GM21526 (cell line): ENCODE results near the gene LRP3.
A peak's percentile ranks its signal among the peaks of the same experiment; 100 is the strongest.

Experiments
- ATAC-seq: cut with Tn5 transposase; IDR thresholded peaks from one replicate; pipeline ENCODE4 v1.9.1; 2021; ENCODE audit warnings: moderate library complexity; ENCODE audit not compliant: unreplicated experiment, low FRiP score

The LRP3 gene

DNA sequence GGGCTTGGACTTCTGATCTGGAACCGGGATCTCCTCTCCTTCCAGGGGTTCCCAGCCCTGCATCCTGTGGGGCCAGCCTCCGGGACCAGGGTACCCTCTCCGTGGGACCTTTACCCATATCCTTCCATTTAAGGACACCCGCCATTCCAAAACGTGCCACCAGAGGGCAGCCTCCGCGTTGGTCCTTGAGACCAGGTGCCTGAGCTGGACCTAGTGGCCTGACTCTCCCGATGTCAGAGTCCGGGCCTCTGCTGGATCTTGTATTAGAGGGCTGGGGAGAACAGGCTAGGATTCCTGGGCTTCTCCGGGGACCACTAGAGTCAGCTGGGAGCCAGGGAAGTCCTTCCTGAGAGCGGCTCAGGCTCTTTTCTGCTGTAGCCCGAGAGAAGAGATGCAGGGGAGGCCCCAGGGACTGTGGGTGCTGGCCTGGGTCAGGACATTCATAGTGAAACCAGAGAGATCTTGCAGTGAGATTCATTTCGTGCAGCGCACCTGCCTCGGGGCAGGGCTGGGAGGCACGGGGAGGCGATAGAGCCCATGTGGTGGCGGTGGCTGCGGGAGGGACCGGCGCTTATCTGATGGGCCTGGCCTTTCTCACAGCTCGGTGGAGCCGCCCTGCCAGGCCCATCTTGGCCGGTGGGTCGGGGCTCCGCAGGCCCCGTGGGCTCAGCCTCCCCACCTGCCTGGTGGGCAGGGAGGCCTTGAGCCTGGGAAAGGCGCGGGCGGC, 41.3 kb downstream of the LRP3 start:
- peak; percentile 86 for ATAC-seq

DNA sequence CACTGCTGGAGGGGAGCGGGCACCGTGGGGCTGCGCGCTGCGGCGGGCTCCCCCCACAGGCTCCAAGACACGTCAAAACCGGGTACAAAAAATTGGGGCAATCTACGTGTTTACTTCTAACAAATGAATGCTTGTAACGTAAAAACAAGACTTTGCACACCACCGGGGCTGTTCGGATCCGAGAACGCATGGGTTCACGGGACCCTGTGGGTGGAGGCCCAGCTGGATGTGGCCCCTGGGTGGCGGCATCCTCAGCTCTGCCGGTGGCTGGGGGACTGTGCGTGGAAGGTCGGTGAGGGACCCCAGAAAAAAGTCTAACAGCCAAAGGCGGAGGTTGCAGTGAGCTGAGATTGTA, 41.8 kb downstream of the LRP3 start:
- ATAC-seq: no peak

DNA sequence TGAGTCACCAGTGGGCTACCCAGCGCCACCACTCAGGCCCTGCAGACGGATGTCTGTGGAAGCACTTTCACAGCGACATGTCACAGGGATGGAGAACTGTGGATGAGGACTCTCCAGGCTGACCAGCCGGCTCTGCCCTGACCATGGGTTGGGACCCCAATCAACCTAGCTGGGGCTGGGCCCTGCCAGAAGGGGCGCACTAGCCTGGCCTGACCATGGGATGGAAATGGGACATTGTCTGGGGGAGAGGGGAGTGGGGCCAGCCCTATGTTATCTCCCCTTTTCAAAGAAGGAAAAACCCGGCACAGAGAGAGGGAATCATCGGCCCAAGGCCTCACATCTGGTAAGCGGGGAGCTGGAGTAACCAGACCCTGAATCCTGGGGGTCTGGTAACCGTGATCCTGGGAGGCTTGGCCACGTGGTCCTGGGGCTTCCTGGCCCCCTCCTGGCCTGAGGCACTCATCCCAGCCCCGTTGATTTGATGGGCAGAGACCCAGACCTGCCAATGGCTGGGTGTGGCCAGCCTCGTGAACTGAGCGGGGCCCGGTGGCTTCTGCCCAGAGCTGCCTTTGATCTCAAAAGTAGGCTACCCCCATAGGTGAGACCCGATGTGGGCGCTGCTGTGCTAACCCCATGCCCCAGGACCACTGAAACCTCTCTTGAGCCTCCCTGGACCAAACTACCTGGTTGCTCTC, 42.7 kb downstream of the LRP3 start:
- no peak for ATAC-seq

DNA sequence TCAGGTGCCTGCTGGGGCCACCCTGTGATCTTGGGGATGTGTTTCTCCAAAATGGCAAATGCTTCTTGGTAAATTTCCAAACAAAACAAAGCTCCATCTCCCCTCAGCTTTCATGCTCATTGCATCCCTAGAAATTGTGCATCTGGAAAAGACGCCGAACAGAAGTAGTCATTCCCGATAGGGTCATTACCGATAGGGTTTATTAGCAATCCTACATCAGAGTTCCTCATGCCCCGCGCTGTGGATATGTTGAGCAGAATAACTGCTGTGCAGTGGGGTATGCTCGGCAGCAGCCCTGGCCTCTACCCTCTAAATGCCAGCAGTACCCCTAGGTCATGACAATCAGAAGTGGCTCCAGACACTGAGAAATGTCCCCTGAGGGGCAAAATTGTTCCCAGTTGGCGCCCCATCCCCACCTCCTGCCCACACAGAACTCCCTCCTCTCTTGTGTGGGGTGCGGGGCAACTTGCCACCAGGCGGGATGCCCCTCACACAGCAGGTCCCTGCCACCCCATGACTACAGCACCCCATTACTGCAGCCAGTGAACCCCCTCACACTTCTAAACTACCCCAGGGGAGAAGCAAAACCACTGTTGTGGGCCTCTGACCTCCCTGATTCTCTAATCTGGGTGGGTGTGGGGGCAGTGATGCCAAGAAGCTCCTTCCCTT, 44.5 kb downstream of the LRP3 start:
- no peak for ATAC-seq

DNA sequence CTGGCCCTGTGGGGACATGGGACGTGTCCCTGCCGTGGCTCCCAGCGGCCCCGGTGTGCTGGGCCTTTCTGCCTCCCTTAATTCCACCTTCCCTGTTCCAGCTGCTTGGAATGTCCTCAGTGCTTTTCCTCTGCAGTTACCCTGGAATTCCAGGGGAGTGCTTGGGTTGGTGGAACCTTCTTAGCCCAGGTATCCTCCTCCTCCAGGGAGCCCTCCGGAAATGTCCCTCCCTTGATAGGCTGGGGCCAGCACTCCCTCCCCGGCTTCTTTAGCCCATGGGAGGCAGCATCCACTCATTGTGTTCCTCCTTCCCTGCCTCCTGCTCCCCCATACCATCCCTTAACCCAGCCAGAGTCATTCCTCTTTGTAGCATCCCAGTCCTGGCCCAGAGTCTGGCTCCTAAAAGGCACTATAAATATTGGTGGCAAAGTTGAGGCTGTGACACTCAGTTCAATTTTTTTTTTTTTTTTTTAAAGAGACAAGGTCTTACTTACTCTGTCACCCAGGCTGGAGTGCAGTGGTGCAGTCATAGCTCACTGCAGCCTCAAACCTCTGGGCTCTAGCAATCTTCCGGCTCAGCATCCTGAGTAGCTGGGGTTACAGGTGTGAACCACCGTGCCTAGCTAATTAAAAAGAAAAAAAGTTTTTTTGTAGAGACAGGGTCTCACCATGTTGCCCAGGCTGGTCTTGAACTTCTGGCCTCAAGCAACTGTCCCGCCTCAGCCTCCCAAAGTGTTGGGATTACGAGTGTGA, 45.3 kb downstream of the LRP3 start:
- no peak for ATAC-seq

DNA sequence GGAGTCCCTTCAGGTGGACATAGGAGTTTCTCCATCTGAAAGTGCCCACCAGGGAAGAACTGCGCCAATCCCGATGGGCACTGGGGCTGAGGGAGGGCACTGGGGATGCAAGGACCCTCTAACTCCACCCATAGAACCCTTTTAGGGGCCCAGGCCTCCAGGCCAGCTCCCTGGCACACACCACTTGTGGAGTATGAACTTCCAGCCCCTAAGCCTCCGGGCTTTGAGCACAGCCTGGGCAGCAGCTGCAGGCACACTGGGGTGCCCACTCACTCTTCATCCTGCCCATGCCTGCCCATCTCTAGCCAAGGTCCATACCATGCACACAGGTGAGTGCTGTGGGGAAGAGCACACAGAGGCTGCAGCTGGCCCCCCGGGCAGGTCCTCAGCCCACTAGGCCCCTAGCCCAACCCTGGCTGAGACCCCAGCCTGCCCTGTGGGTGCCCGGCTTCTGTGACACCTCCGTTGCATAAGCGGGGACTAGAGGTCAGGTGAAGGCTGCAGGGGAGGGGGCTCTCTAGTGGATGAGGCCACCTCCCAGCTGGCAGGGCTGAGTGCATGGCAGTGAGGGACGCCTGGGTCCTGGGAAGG, 46.1 kb downstream of the LRP3 start:
- no peak for ATAC-seq

DNA sequence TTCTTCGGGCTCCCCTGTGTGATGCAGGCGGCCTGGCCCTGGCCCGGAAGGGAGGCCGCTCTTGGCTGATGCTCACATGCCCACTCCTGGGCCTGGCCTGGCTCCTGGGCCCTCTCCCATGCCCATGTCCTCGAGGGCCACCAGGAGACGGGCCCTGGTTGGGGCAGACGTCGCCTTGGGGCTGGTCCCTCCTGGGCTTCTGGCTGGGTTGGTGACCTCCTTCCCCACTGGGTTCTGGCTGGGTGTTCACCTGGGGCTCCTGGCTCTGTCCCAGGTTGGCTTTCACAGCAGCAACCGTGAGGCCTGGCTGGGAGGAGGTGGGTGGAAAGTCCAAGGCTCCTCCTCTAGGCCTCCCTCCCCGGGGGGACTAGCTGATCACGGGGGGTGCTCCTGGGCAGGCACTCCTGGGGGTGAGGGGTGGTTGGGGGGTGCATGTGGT, 47.0 kb downstream of the LRP3 start:
- no peak for ATAC-seq

DNA sequence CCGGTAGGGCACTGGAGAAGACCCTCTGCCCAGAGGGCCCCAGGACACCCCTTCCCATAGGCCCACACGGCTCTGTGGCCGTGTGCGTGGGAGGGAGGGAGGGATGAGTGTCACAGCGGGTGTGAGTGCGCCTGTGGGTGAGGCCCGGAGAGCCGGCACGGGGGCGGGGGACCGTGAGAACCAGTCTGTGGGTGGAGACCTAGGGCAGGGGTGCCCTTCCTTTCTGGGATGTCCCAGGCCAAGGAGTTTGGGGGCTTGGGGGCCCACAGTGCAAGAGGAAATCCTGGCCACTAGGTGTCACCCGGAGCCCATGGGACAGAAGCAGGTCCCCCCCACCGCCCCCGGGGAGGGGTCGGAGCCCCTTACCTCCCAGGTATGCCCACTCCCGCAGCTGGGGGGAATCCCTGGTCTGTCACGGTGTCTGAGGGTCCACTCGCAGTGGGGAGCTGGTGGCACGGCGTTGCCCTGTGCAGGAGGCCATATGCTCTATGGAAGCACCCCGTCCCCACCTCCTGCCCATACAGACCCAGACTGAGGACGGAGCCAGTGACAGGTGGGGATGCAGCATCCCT, 47.5 kb downstream of the LRP3 start:
- no peak for ATAC-seq

DNA sequence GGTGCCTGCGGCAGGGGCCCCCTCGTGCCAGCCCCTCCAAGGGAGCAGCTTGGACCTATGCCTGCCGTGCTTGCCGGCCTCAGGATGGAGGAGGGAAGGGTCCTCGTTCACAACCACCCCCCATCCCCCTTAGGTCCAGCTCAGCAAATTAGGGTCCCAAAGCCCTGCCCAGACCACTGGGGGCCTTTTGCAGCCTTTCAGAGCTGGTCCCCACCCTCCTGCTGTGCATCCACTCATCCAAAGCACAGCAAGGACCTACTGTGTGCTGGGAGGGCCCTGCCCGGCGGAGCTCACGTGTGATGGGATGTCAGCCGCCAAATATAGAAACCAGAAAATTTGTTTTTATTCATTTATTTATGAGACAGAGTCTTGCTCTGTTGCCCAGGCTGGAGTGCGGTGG, 48.0 kb downstream of the LRP3 start:
- ATAC-seq: no peak

DNA sequence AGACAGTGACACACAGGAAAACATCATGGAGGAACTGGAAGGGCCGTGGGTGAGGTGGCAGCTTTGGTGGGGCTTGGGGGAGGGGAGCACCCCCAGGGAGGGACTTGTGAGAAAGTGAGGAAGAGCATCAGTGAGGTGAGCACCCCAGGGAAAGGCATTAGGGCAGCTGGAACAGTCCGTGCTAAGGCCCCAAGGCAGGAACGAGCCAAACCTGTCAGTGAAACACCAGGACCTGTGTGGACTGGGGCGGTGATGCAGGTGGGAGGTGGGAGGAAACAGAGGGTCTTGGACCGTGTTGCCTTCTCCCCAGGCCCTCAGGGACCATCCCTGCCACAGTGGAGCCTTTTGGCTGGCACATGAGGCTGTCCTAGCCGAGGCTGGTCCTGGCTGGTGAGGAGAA, 48.8 kb downstream of the LRP3 start:
- ATAC-seq: no peak

DNA sequence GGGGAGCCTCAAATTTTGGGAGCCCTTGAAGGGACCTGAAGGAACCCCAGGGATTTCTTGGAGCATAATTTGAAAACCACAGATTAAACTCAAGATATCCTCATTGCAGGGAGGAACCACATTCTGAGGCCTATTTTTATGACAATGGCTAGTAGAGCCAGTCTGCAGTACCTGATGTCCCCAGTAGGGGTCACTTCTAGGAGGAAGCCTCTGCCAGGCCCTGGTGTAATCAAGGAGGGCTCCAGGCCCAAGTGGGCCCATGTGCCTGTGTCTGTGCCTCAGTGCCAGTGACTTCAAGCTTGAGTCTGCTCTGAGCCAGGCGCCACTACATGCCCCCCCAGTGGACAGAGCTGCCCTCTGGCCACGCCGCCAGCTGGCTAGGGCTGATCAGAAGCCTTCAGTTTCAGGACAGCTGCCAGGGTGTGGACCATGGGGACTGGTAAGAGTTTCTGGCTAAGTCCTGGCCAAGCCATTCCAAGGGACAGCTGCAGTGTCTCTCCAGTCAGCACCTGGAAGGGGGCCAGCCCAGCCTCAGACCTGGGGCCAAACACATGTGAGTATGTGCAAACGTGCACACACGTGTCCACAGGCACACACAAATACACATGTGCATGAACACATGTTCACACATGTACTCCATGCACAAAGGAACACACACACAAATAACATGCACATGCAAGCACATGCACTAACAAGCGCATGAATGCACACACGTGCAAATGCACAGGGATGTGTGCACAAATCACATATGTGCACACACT, 52.0 kb downstream of the LRP3 start:
- ATAC-seq: no peak

DNA sequence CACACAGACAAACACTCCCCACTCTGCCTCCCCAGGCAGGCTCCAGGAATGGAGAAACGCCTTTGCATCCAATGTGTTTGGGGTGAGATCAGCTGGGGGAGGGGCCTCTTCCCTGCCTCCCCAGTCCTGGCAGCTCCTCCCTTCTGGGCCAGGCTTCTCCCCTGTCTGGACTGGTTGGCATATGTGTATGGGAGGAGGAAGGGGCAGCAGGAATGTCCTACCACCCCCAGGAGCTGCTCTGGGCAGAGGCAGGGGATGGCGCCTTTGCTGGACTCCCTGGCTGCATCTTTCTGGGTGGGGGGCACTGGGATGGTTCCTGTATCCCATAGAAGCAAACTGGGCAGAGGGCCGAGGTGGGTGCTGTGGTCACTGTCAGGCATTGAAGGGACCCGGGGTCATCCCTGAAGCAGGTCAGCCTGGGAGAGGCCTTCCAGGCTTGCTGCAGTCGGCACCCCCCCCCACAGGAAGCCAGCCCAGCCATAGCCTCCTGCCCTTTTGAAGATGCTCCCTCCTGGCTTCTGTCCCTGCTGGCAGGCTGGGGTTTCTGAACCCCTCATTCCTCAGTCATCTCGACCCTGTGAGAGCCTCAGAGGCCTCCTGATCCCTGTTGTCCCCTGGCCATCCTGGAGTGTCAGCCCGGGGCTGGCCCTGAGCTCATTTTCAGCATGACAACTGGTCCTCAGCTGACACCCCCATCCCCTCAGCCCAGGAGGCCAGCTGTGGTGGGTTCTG, 52.7 kb downstream of the LRP3 start:
- no peak for ATAC-seq

DNA sequence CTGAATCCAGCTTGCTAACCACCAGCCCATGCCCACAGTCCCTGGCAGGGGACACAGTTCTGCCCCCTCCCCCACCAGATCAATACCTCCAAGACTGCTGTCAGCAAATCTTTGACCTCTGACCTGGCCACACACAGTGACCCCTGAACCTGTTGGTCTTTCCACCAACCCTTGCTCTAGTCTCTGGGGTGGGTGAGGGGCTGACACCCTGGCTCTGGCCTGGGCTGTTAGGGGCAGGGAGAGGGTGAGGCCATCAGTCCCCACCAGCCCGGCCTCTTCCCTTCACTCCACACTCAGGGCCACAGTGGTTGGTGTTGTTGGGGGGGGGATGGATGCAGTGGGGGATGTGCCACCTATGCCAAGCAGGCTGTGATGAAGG, 53.3 kb downstream of the LRP3 start:
- no peak for ATAC-seq

DNA sequence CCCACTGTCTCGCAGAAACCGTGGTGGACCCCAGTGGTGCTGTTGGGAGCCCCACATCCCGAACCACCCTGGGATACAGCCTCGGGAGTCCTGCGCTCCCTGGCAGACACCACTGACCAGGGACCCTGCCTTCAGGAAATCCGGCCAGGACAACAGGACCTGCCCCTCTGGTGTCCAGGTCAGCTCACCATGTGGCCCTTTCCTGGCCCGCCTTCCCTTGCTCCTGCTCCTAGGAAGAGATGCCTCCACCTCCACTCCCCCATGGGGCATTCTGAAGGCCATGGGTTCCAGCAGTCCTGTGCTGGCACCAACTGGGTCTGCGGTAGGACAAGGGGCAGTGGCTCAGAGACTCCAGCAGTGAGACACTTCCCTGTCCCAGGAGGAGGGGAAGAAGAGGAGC, 54.0 kb downstream of the LRP3 start:
- ATAC-seq: no peak

DNA sequence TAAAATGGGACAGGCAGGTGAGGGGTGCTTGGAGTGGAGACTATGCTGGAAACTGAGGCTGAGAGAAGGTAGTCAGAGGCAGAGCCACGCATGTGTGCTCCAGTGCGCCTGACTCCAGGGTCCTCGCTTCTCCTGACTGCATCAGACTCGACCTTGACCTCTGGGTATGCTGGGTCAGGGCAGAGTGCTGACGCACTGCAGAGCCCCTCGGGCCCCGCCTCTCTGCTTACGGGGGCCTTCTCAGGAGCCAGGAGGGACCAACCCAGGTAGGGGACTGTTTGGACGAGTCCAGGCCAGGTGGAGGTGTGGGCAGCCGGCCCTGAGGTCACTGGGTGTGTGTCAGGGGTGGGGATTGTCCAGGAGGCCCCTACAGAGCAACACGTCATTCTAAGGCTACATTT, 54.4 kb downstream of the LRP3 start:
- no peak for ATAC-seq

DNA sequence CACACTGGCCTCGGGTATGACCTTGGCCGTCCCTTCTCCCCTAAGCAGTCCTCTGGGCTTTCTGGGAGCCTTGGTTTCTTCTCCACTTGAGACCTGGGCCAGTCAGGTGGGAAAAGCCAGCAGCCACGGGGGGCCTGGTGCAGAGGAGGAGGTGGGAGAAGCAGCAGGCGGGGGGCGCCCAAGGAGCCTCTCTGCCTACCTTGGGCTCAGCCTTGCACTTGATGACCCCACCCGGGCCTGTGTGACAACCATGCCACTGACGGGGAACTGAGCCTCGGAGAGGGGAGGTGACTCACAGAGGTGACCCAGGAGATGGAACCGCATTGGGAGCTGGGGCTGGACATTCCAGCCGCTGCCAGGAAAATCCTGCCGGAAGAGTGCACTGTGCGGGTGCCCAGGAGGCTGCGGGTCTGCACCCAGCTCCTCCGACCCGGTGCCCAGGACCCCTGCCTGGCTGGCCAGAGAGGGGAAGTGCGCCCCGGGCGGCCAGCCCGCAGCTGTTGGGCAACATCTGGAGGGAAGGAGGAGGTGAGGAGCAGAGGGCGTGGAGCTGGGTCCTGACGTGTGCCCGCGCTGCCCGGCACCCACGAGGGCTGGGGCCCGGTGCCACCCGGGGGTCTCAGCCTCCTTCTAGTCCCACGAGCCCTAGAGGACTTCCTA, 55.0 kb downstream of the LRP3 start:
- ATAC-seq: no peak

DNA sequence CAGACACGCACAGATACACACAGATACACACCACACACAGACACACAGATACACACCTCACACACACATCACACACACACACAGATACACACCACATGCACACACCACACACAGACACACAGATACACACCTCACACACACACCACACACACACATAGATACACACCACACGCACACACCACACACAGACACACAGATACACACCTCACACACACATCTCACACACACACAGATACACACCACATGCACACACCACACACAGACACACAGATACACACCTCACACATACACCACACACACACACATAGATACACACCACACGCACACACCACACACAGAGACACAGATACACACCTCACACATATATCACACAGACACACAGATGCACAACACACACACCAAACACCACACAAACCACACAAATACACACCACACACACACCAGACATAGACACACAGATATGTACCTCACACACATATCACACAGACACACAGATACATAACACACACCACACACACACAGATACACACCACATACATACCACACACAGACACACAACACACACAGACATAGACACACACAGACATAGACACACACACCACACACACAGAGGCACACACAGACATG, 55.7 kb downstream of the LRP3 start:
- no peak for ATAC-seq

DNA sequence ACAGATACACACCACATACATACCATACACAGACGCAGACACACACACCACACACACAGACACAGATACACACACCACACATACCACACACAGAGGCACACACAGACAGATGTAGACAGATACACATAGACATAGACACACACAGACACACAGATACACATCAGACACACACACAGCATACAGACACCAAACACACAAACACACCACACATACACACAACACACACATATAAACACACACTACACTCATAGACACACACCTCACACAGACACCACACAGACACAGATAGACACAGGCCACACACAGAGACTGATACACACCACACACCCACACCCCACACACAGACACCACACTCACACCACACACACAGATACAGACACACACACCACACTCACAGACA, 56.4 kb downstream of the LRP3 start:
- ATAC-seq: no peak
